GM18505 (cell line): ENCODE measurements around the gene NR4A3.
A peak's percentile ranks its signal among the peaks of the same experiment; 100 is the strongest.

ENCODE experiments used
- ATAC-seq: cut with Tn5 transposase; IDR thresholded peaks from one replicate; pipeline ENCODE4 v1.9.1; 2021; ENCODE audit not compliant: unreplicated experiment
- POLR2A ChIP-seq: IDR thresholded peaks from 4 replicates; pipeline ENCODE4 v1.6.1; 2011; ENCODE audit warnings: borderline replicate concordance; ENCODE audit not compliant: insufficient read depth, insufficient read length; ENCODE audit errors: extremely low read depth

The NR4A3 gene

GRCh38 chr9:99885747-99886146, 64.1 kb downstream of the NR4A3 start:
- no peak for TF ChIP-seq POLR2A
- ATAC-seq = no peak

- TF ChIP-seq POLR2A = no peak
- ATAC-seq = no peak
These were observed 67.4 kb downstream of the NR4A3 start for GRCh38 chr9:99889120-99889519.

DNA sequence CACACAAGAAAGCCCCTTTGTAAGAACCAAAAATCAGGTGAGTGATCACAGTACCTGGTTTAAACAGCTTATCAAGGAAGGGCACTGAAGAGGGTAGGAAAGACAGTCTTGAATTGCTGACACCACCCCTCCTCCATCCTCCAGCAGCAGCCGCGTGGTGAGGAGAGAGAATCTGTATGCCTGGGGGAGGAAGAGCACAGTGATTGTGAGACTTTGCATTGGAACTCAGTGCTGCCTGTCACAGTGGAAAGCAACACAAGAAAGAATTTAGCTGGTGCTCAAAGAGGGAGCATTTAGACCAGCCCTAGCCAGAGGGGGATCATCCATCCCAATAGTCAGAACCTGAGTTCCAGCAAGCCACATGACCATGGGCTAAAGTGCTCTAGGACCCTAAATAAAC, 73.1 kb downstream of the NR4A3 start:
- no peak for ATAC-seq
- no peak for TF ChIP-seq POLR2A

GRCh38 chr9:99895510-99895909, 73.8 kb downstream of the NR4A3 start:
- ATAC-seq = no peak
- TF ChIP-seq POLR2A = no peak

DNA sequence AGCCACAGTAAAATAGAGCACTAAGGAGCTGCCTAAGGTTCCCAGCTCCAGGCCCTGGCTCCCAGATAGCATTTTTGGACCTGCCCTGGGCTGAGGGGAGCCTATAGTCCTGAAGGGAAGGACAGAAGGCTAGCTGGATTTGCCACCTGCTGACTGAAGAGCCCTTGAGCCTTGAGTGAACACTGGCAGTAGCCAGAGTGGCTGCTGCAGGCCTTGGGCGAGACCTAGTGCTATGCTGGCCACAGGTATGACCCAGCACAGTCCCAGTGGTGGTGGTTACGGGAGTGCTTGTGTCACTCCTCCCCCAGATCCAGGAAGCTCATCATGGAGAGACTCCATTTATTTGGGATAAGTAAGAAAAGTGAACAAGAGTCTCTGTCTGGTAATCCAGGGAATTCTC, 74.4 kb downstream of the NR4A3 start:
- no peak for ATAC-seq
- no peak for TF ChIP-seq POLR2A

- no peak for TF ChIP-seq POLR2A
- no peak for ATAC-seq
These were observed 81.7 kb downstream of the NR4A3 start for GRCh38 chr9:99903393-99903792.

- no peak for ATAC-seq
- no peak for TF ChIP-seq POLR2A
These were observed 84.2 kb downstream of the NR4A3 start for GRCh38 chr9:99905833-99906402.

- peak; percentile 88 for ATAC-seq
- peak; percentile 83 for TF ChIP-seq POLR2A
These were observed 84.9 kb downstream of the NR4A3 start, which contains the start of gene STX17 for GRCh38 chr9:99906403-99907207. Gene STX17, plus strand, starts transcription at chr9:99906654. Its CDS starts 8,586 bp downstream, at chr9:99915240.

DNA sequence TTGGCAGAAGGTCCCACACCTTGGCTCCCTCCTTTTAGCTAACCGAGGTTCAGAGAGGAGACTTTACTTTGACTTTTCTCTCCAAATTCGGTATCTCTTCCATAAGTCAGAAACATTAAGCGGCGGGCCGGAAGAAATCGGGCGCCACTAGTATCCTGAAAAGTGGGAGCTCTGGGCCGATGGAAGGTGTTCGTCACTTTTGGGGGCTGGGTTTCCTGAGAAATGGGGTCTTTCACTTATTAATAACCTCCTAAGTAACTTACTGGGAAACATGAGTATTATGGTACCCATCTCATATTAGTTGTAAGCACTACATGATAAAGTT, 85.5 kb downstream of the NR4A3 start:
- no peak for ATAC-seq
- TF ChIP-seq POLR2A = no peak

DNA sequence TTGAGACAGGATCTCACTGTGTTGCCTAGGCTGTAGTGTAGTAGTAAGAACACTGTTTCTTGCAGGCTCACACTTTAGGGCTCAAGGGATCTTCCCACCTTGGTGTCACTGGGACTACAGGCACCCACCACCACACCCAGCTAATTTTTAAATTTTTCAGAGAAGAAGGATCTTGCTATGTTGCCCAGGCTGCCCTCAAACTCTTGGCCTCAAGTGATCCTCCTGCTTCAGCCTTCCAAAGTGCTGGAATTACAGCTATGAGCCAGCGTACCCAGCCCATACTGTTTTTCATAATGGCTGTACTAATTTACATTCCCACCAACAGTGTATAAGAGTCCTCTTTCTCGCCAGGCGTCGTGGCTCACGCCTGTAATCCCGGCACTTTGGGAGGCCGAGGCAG, 89.9 kb downstream of the NR4A3 start:
- no peak for TF ChIP-seq POLR2A
- no peak for ATAC-seq
